ENCODE measurements around the gene WBP1.
"Not testable (repeated sequence)": the region's sequence is repeated elsewhere in the genome, so short reads cannot be mapped to it uniquely, and the experiment has no call there.

Gene WBP1

DNA sequence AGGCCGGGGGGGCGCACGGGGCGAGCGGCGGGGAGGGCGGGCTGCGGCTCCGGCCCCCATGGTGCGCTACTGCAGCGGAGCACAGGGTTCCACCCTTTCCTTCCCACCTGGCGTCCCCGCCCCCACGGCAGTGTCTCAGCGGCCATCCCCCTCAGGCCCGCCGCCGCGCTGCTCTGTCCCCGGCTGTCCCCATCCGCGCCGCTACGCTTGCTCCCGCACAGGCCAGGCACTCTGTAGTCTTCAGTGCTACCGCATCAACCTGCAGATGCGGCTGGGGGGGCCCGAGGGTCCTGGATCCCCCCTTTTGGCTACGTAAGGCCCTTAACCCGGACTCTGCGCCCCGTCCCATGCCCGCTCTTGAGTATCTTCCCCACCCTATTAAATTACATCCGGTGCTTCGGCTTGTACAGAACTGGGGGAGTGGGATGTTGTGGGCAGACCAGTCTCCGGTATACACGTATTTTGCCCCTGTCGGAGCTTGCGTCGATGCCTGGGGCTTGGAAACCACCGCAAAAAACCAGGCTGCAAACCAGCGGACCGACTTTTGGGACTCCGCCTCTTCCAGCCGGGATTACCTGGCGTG, 598 bp upstream of the WBP1 start:
- no peak for DNase-seq (ENCODE audit: low read depth)
- TF ChIP-seq, protein P1, sequence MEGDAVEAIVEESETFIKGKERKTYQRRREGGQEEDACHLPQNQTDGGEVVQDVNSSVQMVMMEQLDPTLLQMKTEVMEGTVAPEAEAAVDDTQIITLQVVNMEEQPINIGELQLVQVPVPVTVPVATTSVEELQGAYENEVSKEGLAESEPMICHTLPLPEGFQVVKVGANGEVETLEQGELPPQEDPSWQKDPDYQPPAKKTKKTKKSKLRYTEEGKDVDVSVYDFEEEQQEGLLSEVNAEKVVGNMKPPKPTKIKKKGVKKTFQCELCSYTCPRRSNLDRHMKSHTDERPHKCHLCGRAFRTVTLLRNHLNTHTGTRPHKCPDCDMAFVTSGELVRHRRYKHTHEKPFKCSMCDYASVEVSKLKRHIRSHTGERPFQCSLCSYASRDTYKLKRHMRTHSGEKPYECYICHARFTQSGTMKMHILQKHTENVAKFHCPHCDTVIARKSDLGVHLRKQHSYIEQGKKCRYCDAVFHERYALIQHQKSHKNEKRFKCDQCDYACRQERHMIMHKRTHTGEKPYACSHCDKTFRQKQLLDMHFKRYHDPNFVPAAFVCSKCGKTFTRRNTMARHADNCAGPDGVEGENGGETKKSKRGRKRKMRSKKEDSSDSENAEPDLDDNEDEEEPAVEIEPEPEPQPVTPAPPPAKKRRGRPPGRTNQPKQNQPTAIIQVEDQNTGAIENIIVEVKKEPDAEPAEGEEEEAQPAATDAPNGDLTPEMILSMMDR (conservative IDR thresholded peaks at IDR 0.05; ENCODE audit: control insufficient read depth, insufficient read depth, low read depth, low read length): no peak
- H3K4me3 ChIP-seq (ENCODE audit: control insufficient read depth, low read depth, low read length): peak overlapping the region; percentile 75

DNA sequence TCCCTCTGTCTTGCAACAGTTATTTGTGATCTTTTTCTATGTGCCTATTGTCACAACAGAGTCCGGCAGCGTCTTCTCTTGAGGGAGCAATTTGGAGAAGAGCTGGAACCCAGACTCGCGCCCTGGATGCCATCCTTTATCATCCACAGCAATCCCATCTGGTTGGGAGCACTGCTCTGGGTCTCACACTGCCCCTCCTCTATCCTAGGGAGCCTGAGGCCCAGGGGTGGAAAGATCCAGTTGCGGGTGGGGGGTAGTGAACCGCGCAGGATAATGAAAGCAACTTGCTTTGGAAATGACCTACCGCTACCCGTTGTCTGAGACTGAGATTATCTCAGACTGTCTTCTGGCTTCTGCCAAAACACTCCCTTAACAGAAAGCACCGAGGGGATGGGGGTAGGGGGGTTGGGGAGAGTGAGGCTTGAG, 713 bp downstream of the WBP1 start:
- TF ChIP-seq, protein P1 (conservative IDR thresholded peaks at IDR 0.05; ENCODE audit: control insufficient read depth, insufficient read depth, low read depth, low read length): no peak
- DNase-seq (ENCODE audit: low read depth): no peak

DNA sequence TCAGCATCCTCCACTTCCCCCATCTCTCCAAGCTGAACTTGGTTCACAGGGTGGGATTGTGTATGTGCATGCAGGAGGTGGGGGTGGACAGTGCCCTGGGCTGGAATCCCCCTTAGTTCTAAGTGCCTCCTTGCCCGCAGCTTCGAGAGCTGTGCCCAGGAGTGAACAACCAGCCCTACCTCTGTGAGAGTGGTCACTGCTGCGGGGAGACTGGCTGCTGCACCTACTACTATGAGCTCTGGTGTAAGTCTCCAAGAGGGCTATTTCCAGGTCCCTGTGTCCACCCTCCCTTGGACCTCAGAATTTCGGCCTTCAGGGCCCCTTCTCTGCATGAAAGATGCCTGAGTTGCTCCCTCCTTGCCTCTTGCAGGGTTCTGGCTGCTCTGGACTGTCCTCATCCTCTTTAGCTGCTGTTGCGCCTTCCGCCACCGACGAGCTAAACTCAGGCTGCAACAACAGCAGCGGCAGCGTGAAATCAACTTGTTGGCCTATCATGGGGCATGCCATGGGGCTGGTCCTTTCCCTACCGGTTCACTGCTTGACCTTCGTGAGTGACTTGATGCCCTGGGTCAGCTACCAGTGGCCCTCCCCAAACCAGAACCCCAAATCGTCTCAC, 1.4 kb downstream of the WBP1 start:
- not testable (repeated sequence) for DNase-seq (ENCODE audit: low read depth)
- peak overlapping the region; percentile 16 for H3K4me3 ChIP-seq (ENCODE audit: control insufficient read depth, low read depth, low read length)

More for the DNA sequence above, 713 bp downstream of the WBP1 start:
- H3K4me3 ChIP-seq (ENCODE audit: control insufficient read depth, low read depth, low read length): peak overlapping the region; percentile 94

DNA sequence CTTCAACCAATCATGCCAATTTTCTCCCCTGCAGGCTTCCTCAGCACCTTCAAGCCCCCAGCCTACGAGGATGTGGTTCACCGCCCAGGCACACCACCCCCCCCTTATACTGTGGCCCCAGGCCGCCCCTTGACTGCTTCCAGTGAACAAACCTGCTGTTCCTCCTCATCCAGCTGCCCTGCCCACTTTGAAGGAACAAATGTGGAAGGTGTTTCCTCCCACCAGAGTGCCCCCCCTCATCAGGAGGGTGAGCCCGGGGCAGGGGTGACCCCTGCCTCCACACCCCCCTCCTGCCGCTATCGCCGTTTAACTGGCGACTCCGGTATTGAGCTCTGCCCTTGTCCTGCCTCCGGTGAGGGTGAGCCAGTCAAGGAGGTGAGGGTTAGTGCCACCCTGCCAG, 1.9 kb downstream of the WBP1 start:
- not testable (repeated sequence) for H3K4me3 ChIP-seq (ENCODE audit: control insufficient read depth, low read depth, low read length); DNase-seq (ENCODE audit: low read depth)

DNA sequence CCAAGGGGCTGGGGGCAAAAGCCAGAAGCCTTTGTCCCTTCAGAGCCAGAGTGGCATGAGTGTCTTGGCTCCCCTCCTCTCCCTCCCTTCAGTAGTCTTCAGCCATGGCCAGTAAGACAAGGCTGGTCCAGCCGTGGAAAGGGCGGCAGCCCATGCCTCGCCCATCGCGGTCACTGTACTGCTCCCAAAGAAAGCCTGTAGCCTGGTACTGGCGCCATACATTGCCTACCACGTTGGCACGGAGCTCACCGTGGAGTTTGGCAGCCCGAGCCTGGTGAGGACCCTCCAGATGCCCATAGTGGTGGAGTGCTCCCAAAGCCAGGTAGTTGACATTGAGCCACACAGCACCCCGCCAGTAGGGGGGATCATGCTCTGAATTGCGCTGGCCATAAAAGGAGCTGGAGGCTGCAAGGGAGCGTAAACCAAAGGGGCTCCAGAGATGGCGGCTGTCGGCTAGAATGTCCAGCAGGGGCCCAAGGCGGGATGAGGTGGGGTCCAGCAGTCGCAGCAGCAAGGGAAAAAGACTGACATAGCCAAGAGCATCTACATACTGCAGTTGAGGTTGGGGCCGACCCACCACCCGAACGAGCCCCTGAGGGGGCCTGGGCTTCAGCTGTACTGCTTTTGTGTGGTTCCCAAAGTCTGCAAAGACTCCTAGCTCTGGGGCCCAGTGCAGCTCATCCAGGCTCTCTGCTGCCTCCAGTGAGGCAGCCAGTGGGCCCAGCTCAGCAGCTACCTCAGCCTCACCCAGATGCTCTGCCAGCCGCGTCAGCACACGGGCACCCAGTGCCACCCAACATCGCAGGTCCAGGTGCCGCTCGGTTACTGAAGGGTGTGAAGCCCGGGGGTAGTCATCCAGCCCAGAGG, 3.2 kb downstream of the WBP1 start:
- H3K4me3 ChIP-seq (ENCODE audit: control insufficient read depth, low read depth, low read length): no peak overlapping the region
- no peak for DNase-seq (ENCODE audit: low read depth)
- TF ChIP-seq, protein P1 (conservative IDR thresholded peaks at IDR 0.05; ENCODE audit: control insufficient read depth, insufficient read depth, low read depth, low read length): peak; percentile 4

DNA sequence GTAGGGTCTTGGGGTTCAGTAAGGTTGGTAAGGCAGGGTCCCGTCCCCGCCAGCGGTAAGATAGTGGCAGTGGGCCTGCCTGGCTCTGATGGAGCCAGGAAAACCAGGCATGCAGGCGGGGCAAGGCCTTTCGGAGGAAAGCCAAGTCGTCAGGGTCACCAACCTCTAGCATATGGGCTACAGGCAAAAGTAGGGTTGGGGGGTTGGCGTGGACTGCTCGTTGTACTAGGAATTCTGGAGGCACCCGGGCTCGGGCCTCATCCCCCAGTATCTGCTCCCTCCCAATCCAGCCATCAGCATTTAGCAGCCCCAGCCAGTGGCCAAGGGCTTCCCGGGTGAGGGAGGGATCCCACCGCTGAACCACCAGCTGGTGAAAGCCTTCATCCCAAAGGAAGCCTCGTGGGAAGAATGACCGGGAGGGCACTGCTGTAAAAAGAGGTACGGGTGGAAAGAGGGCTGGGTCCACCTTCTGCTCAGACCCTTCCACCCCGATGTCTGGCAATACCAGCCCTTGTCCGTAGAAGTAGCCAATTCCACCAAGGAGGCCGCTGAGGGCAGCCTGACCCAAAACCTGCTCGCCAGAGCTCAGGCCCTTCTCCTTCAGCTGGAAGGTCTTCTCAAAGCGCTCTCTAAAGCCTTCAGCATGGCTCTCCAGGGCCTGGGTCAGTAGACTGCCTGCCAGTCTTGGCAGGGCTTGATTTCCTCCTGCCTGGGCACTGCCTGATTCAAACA, 4.0 kb downstream of the WBP1 start:
- no peak for DNase-seq (ENCODE audit: low read depth)
- TF ChIP-seq, protein P1 (conservative IDR thresholded peaks at IDR 0.05; ENCODE audit: control insufficient read depth, insufficient read depth, low read depth, low read length): no peak
- no peak overlapping the region for H3K4me3 ChIP-seq (ENCODE audit: control insufficient read depth, low read depth, low read length)

DNA sequence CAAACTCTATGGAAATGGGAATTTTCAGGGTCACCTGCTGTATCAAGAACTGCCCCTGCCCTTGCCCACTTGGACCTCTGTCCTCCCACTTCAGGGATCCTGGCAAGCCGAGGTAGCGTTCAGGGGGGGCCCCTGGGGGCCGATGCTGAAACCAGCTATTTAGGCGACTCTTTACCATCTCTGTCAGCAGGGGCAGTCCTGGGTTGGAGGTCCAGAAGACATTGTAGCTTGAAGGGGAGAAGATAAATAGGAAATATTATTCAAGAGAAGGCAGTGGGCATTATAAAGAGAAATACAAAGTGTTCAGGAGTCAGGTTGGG, 4.5 kb downstream of the WBP1 start:
- DNase-seq (ENCODE audit: low read depth): no peak
- TF ChIP-seq, protein P1 (conservative IDR thresholded peaks at IDR 0.05; ENCODE audit: control insufficient read depth, insufficient read depth, low read depth, low read length): no peak
- H3K4me3 ChIP-seq (ENCODE audit: control insufficient read depth, low read depth, low read length): no peak overlapping the region
